DND-41 (cell line): Measurements from ENCODE around the gene USP44.

Experiments used
- CTCF ChIP-seq: IDR thresholded peaks from 2 replicates; pipeline ENCODE4 v1.5.1; 2012; ENCODE audit warnings: borderline replicate concordance, low read length, moderate library complexity, mild to moderate bottlenecking; ENCODE audit not compliant: poor library complexity, severe bottlenecking; ENCODE audit errors: extremely low read depth
- EZH2 ChIP-seq: IDR thresholded peaks from 3 replicates; pipeline ENCODE4 v1.6.1; 2012; ENCODE audit warnings: borderline replicate concordance, low read depth, mild to moderate bottlenecking, moderate library complexity, low read length, inconsistent platforms; ENCODE audit not compliant: severe bottlenecking

GRCh38 chr12:95520816-95521215, 30.5 kb downstream of the USP44 start:
- TF ChIP-seq CTCF (no peak), EZH2 (no peak)
